Heart right ventricle (tissue), 16 donors: ENCODE results near the gene NEDD4. TPM values are rescaled to one million over a fixed set of nuclear protein-coding genes. Genes with fewer than 3 reads are reported as not detected.

Experiments used
- ATAC-seq, 8 donors: fragments of 200-7000 bp; cut with Tn5 transposase; one replicate each; pipeline ENCODE4 v1.9.1; 2020; ENCODE audit warnings: mild to moderate bottlenecking in 8 of 8, moderate library complexity in 8 of 8, moderate number of reproducible peaks in 1 of 8
- DNase-seq, 2 donors: peaks; one replicate each; pipeline ENCODE4 v3.0.0-alpha.2; 2020
- H3K27ac ChIP-seq, 10 donors: fragments of 200-600 bp; sonication (generic) in 2 of 10; one replicate each; pipeline versions ENCODE4 v1.5.0 to v1.8.0; 2020 to 2022; ENCODE audit warnings: mild to moderate bottlenecking in 3 of 10
- H3K27me3 ChIP-seq, 7 donors: fragments of 200-600 bp; one replicate each; pipeline ENCODE4 v1.8.0; 2021 to 2022; ENCODE audit warnings: mild to moderate bottlenecking in 2 of 7
- H3K36me3 ChIP-seq, 9 donors: fragments of 200-600 bp; sonication (generic) in 1 of 9; one replicate each; pipeline versions ENCODE4 v1.5.0 to v1.8.0; 2020 to 2022; ENCODE audit warnings: mild to moderate bottlenecking in 2 of 9
- H3K4me1 ChIP-seq, 9 donors: fragments of 200-600 bp; sonication (generic) in 1 of 9; one replicate each; pipeline versions ENCODE4 v1.5.0 to v1.8.0; 2020 to 2022; ENCODE audit warnings: mild to moderate bottlenecking in 4 of 9
- H3K4me3 ChIP-seq, 10 donors: fragments of 200-600 bp; sonication (generic) in 2 of 10; one replicate each; pipeline versions ENCODE4 v1.5.0 to v1.8.0; 2020 to 2022; ENCODE audit warnings: mild to moderate bottlenecking in 7 of 10, moderate library complexity in 2 of 10
- H3K9me3 ChIP-seq, 11 donors: fragments of 200-600 bp in 10 of 11; sonication (generic) in 2 of 11; one replicate each; pipeline versions ENCODE4 v1.5.0 to v1.8.0; 2013 to 2022; ENCODE audit warnings: mild to moderate bottlenecking in 2 of 11, control low read depth in 1 of 11, moderate library complexity in 1 of 11
- WGBS, 2 donors: extraction: QIAGEN DNeasy Blood & Tissue Kit; methylation state at CpG; one replicate each; pipeline ENCODE4 v1.1.7; 2013; ENCODE audit warnings: inconsistent platforms in 1 of 2; 5-methylcytosine and 5-hydroxymethylcytosine counted together
- intact Hi-C, 10 donors: fragments of 100-400 bp; cut with DNase I; formaldehyde crosslinking; loops; one replicate each; pipeline versions ENCODE4 v1.11.1 to v1.14.2; 2022
- polyA plus RNA-seq, 2 donors: library from polyadenylated mRNA; stranded (reverse); fragments of 200-250 nt; gene quantifications; one replicate each; pipeline ENCODE4 v1.2.3, GENCODE V29; 2013
- total RNA-seq, 10 donors: library from RNA; stranded (reverse); fragmentation: NEBNext Ultra II Directional in 3 of 10; extraction: Animal tissue kit (Norgen Biotek cat#: 25700) in 3 of 10; gene quantifications; one replicate each; pipeline versions ENCODE4 v1.2.1 to v1.2.4, GENCODE V29; 2021 to 2023
- TF ChIP-seq, protein P1 (sequence below), 9 donors: fragments of 200-600 bp; sonication (generic) in 2 of 9; IDR thresholded peaks; one replicate each; pipeline versions ENCODE4 v1.5.0 to v1.8.0; 2021 to 2022; ENCODE audit warnings: antibody characterized with exemption in 9 of 9, mild to moderate bottlenecking in 5 of 9, moderate library complexity in 1 of 9
- donor health status: Arrhythmogenic right ventricular cardiomyopathy.
- donor health status: ischemic (EF 13 %, LVEDD 7.1; RV severe dilation, severe dysfunction).
- donor health status: healthy with polysubstance abuse.
- donor health status: DM: no; HTN: yes; CAD: no.
- donor health status: DM: no; HTN: no; CAD: no.
- donor health status: ischemic (EF 25% LVEDD 6.9; RV normal size, moderate dysfunction).
- donor health status: ischemic (EF 25% LVEDD 5.7; RV mildly dilated, moderate dysfunction).
- donor health status: healthy.
- donor health status: DM: yes; HTN: yes; CAD: no.
- donor health status: Ischemic cardiomyopathy.
- donor health status: ischemic (EF 35%, LVEDD 5.7; RV mildly dilated, moderate dysfunction).
- donor health status: nonischemic (EF 11% LVEDD 7.7; RV severe dilation, severe dysfunction).
- donor health status: DM: yes; HTN: yes; CAD: no.
- donor health status: PGD.
- donor health status: ischemic (EF 29% LVEDD 5.4; RV normal size, mild dysfunction).
- donor health status: nonischemic (EF 23%, LVEDD 6.1; RV moderate dilation, normal function).

NEDD4 gene
- total and polyA plus RNA-seq, 12 donors = 3.5 to 11.5 (median 8.7) TPM

DNA sequence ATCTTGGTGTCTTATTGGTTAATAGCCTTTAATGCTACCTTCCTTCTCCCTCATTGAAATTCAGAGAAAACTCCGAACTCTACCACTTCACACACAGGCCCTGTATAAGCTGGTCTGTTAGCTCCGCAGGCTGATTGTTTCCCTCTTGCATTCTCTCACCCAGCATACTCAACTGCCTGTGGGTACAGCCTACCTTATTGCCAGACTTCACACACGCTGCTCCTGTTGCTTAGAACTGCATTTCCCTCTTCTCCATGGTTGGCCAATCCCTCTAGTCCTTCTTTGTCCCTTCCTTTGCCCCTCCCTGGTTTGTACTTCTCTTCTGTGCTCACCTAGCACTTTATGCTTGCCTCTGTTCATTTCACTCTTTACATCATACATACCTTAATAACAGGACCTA, 157.5 kb downstream of the NEDD4 start:
- Histone ChIP-seq H3K27ac (no peak overlapping the region), H3K36me3 (peaks cover 0 to 90% (median 20%) of the 10 kb centered on the region in 9 donors), H3K4me3 (no peak overlapping the region), H3K27me3 (no peaks in the 10 kb centered on the region), H3K9me3 (no peaks in the 10 kb centered on the region), H3K4me1 (no peaks in the 10 kb centered on the region)
- intact Hi-C loops = loop anchor here in 1 of 10 donors (10.0 kb wide), 1 partner anchor 51 kb away; no protein-coding TSS in a partner anchor
- DNase-seq (no peak), ATAC-seq (no peak)
- 99% methylated on average over 3 of the region's 3 CpGs for WGBS, 2 donors
- TF ChIP-seq, protein P1, sequence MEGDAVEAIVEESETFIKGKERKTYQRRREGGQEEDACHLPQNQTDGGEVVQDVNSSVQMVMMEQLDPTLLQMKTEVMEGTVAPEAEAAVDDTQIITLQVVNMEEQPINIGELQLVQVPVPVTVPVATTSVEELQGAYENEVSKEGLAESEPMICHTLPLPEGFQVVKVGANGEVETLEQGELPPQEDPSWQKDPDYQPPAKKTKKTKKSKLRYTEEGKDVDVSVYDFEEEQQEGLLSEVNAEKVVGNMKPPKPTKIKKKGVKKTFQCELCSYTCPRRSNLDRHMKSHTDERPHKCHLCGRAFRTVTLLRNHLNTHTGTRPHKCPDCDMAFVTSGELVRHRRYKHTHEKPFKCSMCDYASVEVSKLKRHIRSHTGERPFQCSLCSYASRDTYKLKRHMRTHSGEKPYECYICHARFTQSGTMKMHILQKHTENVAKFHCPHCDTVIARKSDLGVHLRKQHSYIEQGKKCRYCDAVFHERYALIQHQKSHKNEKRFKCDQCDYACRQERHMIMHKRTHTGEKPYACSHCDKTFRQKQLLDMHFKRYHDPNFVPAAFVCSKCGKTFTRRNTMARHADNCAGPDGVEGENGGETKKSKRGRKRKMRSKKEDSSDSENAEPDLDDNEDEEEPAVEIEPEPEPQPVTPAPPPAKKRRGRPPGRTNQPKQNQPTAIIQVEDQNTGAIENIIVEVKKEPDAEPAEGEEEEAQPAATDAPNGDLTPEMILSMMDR (IDR thresholded peaks at IDR 0.05) = no peak

DNA sequence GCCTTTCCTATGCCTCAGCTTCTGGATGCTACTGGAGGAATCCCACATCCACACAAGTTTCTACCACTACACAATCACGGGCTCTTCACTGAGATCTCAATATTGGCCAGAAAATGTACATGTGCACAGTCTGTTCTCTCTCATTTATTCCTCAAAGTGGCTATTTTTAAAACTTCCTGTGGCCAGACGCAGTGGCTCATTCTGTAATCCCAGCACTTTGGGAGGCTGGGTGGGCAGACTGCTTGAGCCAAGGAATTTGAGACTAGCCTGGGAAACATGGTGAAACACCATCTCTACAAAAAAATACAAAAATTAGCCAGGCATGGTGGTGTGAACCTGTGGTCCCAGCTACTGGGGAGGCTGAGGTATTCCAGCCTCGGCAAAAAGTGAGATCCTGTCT, 159.1 kb downstream of the NEDD4 start:
- Histone ChIP-seq H3K27me3 (no peaks in the 10 kb centered on the region), H3K9me3 (no peaks in the 10 kb centered on the region), H3K4me1 (no peaks in the 10 kb centered on the region), H3K36me3 (peaks cover 0 to 85% (median 20%) of the 10 kb centered on the region in 9 donors), H3K27ac (peak overlapping the region in 1 of 10 donors; percentile 46), H3K4me3 (no peak overlapping the region)
- intact Hi-C loops = loop anchor here in 1 of 10 donors (10.0 kb wide), 1 partner anchor 50 kb away; no protein-coding TSS in a partner anchor
- DNase-seq (no peak), ATAC-seq (peak in 2 of 8 donors; percentile 35 to 53)
- 72 to 76% methylated on average over 3 of the region's 3 CpGs for WGBS, 2 donors
- TF ChIP-seq, protein P1 (IDR thresholded peaks at IDR 0.05) = no peak

DNA sequence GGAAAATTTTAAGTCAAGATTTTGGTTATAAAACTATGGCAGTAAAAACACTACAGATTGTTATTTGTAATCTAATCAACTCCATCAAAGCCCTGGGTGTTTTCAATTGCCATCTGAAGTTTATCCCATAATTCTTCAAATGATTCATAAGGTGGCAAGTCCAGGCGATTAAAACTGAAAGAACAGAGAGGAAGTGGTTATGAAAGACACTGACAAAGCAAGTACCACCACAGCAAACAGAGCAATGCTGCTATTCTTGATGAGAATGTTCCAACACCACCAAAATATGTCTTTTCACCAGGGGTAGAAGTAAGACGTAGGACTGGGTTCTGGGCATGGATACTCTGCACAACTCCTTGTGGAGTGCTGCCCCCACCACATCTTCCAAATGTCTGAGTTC, 163.6 kb downstream of the NEDD4 start:
- peaks cover 0 to 62% (median 13%) of the 10 kb centered on the region in 9 donors for H3K36me3 ChIP-seq
- no peaks in the 10 kb centered on the region for H3K9me3 ChIP-seq
- TF ChIP-seq, protein P1 (IDR thresholded peaks at IDR 0.05) = no peak
- H3K27ac ChIP-seq = no peak overlapping the region
- DNase-seq (no peak), ATAC-seq (no peak)
- intact Hi-C loops = loop anchor here in 1 of 10 donors (10.0 kb wide), 1 partner anchor 45 kb away; no protein-coding TSS in a partner anchor
- H3K4me1 ChIP-seq = no peaks in the 10 kb centered on the region
- H3K4me3 ChIP-seq = no peak overlapping the region
- no peaks in the 10 kb centered on the region for H3K27me3 ChIP-seq
- 82 to 88% methylated on average over 2 of the region's 2 CpGs for WGBS, 2 donors

DNA sequence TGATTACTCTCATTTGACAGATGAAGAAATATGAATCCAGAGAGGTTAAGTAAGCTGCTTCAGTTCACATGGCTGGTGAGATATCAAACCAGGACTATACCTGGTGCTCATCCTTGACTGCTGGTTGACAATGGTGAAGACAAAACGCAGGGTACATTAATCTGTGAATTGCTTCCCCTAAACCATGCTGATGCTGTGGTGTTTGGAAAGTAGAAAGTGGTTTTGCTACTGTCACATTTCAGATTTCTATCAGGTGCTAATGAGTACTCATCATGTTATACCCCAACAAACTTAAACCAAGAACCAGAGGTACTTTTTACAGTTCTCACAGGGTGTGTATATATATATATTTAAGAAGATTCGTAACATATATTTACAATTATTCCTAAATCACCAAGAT, 165.5 kb downstream of the NEDD4 start:
- TF ChIP-seq, protein P1 (IDR thresholded peaks at IDR 0.05) = no peak
- H3K9me3 ChIP-seq = no peaks in the 10 kb centered on the region
- H3K36me3 ChIP-seq = peaks cover 0 to 46% (median 13%) of the 10 kb centered on the region in 9 donors
- H3K27me3 ChIP-seq = no peaks in the 10 kb centered on the region
- peaks cover 0 to 12% (median 4%) of the 10 kb centered on the region in 9 donors for H3K4me1 ChIP-seq
- 97 to 98% methylated on average over 2 of the region's 2 CpGs for WGBS, 2 donors
- intact Hi-C loops = no loop called here
- no peak overlapping the region for H3K27ac ChIP-seq
- H3K4me3 ChIP-seq = no peak overlapping the region
- DNase-seq (no peak), ATAC-seq (no peak)
